Astrocyte (in vitro differentiated cells and primary cell): Measurements from ENCODE around the gene NOS1AP.

Experiments
- EZH2 ChIP-seq: IDR thresholded peaks from 2 replicates; pipeline ENCODE4 v1.6.1; 2012; ENCODE audit warnings: mild to moderate bottlenecking, low read length, inconsistent platforms; ENCODE audit not compliant: insufficient read depth
- TF ChIP-seq, protein P1 (sequence below): IDR thresholded peaks from 2 replicates; pipeline ENCODE4 v1.5.1; 2011; ENCODE audit warnings: low read depth, mild to moderate bottlenecking, inconsistent platforms, low read length, moderate library complexity; ENCODE audit not compliant: insufficient read depth

DNA sequence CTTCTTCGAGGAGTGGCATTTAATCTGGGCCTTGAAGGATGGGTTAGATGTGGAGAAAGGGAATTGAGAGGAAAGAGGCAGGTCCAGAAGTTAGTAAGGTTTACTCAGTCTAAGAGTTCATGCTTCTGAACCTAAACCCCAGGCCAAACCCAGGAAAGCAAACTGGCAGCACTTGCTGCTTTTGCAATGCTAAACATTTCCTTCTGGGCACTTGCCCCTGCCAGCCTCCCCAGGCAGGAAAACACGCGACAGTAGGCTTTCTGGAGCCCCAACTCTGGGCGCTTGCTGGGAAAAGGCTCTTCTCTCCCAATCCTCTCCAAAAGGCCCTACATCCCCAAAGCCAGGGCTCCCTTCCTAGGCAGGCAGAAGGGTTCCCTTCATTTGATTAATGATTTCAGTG is 48.4 kb upstream of the NOS1AP start:
- TF ChIP-seq, protein P1, sequence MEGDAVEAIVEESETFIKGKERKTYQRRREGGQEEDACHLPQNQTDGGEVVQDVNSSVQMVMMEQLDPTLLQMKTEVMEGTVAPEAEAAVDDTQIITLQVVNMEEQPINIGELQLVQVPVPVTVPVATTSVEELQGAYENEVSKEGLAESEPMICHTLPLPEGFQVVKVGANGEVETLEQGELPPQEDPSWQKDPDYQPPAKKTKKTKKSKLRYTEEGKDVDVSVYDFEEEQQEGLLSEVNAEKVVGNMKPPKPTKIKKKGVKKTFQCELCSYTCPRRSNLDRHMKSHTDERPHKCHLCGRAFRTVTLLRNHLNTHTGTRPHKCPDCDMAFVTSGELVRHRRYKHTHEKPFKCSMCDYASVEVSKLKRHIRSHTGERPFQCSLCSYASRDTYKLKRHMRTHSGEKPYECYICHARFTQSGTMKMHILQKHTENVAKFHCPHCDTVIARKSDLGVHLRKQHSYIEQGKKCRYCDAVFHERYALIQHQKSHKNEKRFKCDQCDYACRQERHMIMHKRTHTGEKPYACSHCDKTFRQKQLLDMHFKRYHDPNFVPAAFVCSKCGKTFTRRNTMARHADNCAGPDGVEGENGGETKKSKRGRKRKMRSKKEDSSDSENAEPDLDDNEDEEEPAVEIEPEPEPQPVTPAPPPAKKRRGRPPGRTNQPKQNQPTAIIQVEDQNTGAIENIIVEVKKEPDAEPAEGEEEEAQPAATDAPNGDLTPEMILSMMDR, result no peak
- TF ChIP-seq EZH2, result no peak
